PC-9 (cell line): ENCODE data around the gene CHRNA3. TPM values are rescaled to one million over a fixed set of nuclear protein-coding genes. Genes with fewer than 3 reads are reported as not detected.

Experiments
- BruUV-seq: library from RNA; stranded (reverse); fragments of 400-500 nt; replicated peaks from 2 replicates; lab custom pipeline; 2021; lab: Mats Ljungman, UMichigan
- CTCF ChIA-PET: fragments of 300-600 bp; sonication (Branson Sonifier 250); formaldehyde crosslinking; loops from one replicate; lab custom pipeline; 2022; ENCODE audit warnings: antibody characterized with exemption; lab: Charles Lee
- POLR2A ChIA-PET: fragments of 300-600 bp; sonication (Branson Sonifier 250); formaldehyde crosslinking; loops from one replicate; lab custom pipeline; 2022; ENCODE audit warnings: antibody characterized with exemption; ENCODE audit not compliant: unreplicated experiment; lab: Charles Lee
- DNase-seq, 2 experiments: peaks; one replicate each; pipeline versions ENCODE4 v3.0.0 to v3.0.0-alpha.2; 2015 to 2022; ENCODE audit warnings: mixed read lengths in 1 of 2
- H2AFZ ChIP-seq: fragments of 200-600 bp; sonication (generic); 2 replicates; pipeline ENCODE4 v1.8.1; 2017; ENCODE audit warnings: antibody characterized with exemption
- H3F3A ChIP-seq: fragments of 200-600 bp; sonication (generic); 2 replicates; pipeline ENCODE4 v1.8.1; 2017; ENCODE audit warnings: antibody characterized with exemption, mild to moderate bottlenecking, low read depth; ENCODE audit not compliant: insufficient read depth
- H3K27ac ChIP-seq: fragments of 200-600 bp; sonication (generic); 2 replicates; pipeline ENCODE4 v1.6.1; 2016; ENCODE audit warnings: mixed run types
- H3K27me3 ChIP-seq: fragments of 200-600 bp; sonication (generic); 2 replicates; pipeline ENCODE4 v1.6.1; 2016; ENCODE audit warnings: low read depth, mixed run types; ENCODE audit not compliant: insufficient read depth
- H3K36me3 ChIP-seq: fragments of 200-600 bp; sonication (generic); 2 replicates; pipeline ENCODE4 v1.6.1; 2016; ENCODE audit warnings: low read depth, mixed run types
- H3K4me1 ChIP-seq: fragments of 200-600 bp; sonication (generic); replicated peaks from 2 replicates; pipeline ENCODE4 v1.6.1; 2016; ENCODE audit warnings: mixed run types; ENCODE audit not compliant: insufficient read depth
- H3K4me2 ChIP-seq: fragments of 200-600 bp; sonication (generic); 2 replicates; pipeline ENCODE4 v1.6.1; 2017; ENCODE audit warnings: mixed run types
- H3K4me3 ChIP-seq: fragments of 200-600 bp; sonication (generic); 2 replicates; pipeline ENCODE4 v1.6.1; 2016; ENCODE audit warnings: mixed run types
- H3K79me2 ChIP-seq: fragments of 200-600 bp; sonication (generic); 2 replicates; pipeline ENCODE4 v1.6.1; 2017; ENCODE audit warnings: low read depth, mixed run types
- H3K9me2 ChIP-seq: fragments of 200-600 bp; sonication (generic); 2 replicates; pipeline ENCODE4 v1.8.1; 2017; ENCODE audit warnings: mild to moderate bottlenecking; ENCODE audit not compliant: insufficient read depth
- H3K9me3 ChIP-seq: fragments of 200-600 bp; sonication (generic); 2 replicates; pipeline ENCODE4 v1.8.1; 2016; ENCODE audit warnings: low read depth; ENCODE audit not compliant: insufficient read depth
- H4K20me1 ChIP-seq: fragments of 200-600 bp; sonication (generic); 2 replicates; pipeline ENCODE4 v1.8.1; 2017; ENCODE audit not compliant: insufficient read depth
- CTCF ChIP-seq: fragments of 200-600 bp; sonication (generic); conservative IDR thresholded peaks from 2 replicates; pipeline ENCODE4 v1.6.1; 2017; ENCODE audit warnings: mixed run types, antibody characterized with exemption, mild to moderate bottlenecking, moderate library complexity
- EZH2 ChIP-seq: fragments of 200-600 bp; sonication (generic); IDR thresholded peaks from 2 replicates; pipeline ENCODE4 v1.8.0; 2017; ENCODE audit warnings: antibody characterized with exemption, low read depth
- intact Hi-C: fragments of 100-400 bp; cut with micrococcal nuclease; formaldehyde crosslinking; loops from one replicate; pipeline ENCODE4 v1.10.0; 2022; ENCODE audit not compliant: unreplicated experiment
- total RNA-seq: library from RNA; stranded (reverse); gene quantifications from 2 replicates; pipeline ENCODE4 v1.2.3, GENCODE V29; 2021

CHRNA3 gene
- total RNA-seq, 1 experiment from 2014 or later = not detected

DNA sequence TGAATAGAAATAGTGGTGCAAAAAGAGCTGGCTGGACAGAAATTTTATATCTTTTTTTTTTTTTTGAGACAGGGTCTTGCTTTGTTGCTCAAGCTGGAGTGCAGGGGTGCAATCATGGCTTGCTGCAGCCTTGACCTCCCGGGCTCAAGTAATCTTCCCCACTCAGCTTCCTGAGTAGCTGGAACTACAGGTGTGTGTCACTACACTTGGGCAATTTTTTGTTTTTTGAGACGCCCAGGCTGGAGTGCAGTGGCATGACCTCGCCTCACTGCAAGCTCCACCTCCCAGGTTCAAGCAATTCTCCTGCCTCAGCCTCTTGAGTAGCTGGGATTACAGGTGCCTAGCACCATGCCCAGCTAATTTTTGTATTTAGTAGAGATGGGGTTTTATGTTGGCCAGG lies 22.4 kb downstream of the CHRNA3 start:
- Histone ChIP-seq H3K4me1 (no peaks in the 10 kb centered on the region), H3F3A (no peaks in the 10 kb centered on the region), H3K36me3 (no peaks in the 10 kb centered on the region), H3K27me3 (no peaks in the 10 kb centered on the region), H2AFZ (no peak overlapping the region), H3K27ac (no peak overlapping the region), H3K4me3 (no peak overlapping the region), H3K79me2 (no peaks in the 10 kb centered on the region), H3K9me2 (no peaks in the 10 kb centered on the region), H3K4me2 (no peak overlapping the region), H4K20me1 (no peaks in the 10 kb centered on the region), H3K9me3 (no peaks in the 10 kb centered on the region)
- intact Hi-C loops = no loop called here
- POLR2A ChIA-PET = no interaction called here
- BruUV-seq = no TSS peak
- no peak for DNase-seq
- TF ChIP-seq CTCF (no peak), EZH2 (no peak)
- CTCF ChIA-PET = interaction anchor here (0.5 kb wide), 1 partner anchor 39 kb away, joined by 9 read pairs; no protein-coding TSS in a partner anchor

GRCh38 chr15:78597583-78597982 lies 23.2 kb downstream of the CHRNA3 start:
- Histone ChIP-seq H3K36me3 (no peaks in the 10 kb centered on the region), H2AFZ (no peak overlapping the region), H3K4me3 (no peak overlapping the region), H3K4me1 (no peaks in the 10 kb centered on the region), H3K9me3 (no peaks in the 10 kb centered on the region), H3F3A (no peaks in the 10 kb centered on the region), H3K27me3 (no peaks in the 10 kb centered on the region), H3K9me2 (no peaks in the 10 kb centered on the region), H3K4me2 (no peak overlapping the region), H4K20me1 (no peaks in the 10 kb centered on the region), H3K79me2 (no peaks in the 10 kb centered on the region), H3K27ac (no peak overlapping the region)
- ChIA-PET POLR2A (no interaction called here), CTCF (no interaction called here)
- intact Hi-C loops = no loop called here
- no TSS peak for BruUV-seq
- TF ChIP-seq CTCF = no peak
- TF ChIP-seq EZH2 = no peak
- no peak for DNase-seq

GRCh38 chr15:78574944-78575343 lies 45.9 kb downstream of the CHRNA3 start:
- BruUV-seq = no TSS peak
- Histone ChIP-seq H3K4me3 (no peak overlapping the region), H2AFZ (no peak overlapping the region), H3K79me2 (0 out of 2 replicates have a peak, but pooled peaks cover under 1% of the 10 kb centered on the region), H3K27ac (no peak overlapping the region), H4K20me1 (no peaks in the 10 kb centered on the region), H3K27me3 (no peaks in the 10 kb centered on the region), H3K36me3 (no peaks in the 10 kb centered on the region), H3F3A (peaks cover 4% of the 10 kb centered on the region; the same call in 1 of the 2 replicates), H3K9me2 (no peaks in the 10 kb centered on the region), H3K4me1 (no peaks in the 10 kb centered on the region), H3K9me3 (no peaks in the 10 kb centered on the region), H3K4me2 (no peak overlapping the region)
- TF ChIP-seq CTCF = no peak
- no peak for TF ChIP-seq EZH2
- CTCF ChIA-PET = no interaction called here
- POLR2A ChIA-PET = no interaction called here
- no peak for DNase-seq
- intact Hi-C loops = no loop called here
